Neutrophil (primary cell): ENCODE results near the gene DST.

Source experiments
- H3K27ac ChIP-seq: fragments of 200-600 bp; sonication (generic); 2 replicates; pipeline ENCODE4 v1.5.1; 2016; ENCODE audit warnings: mild to moderate bottlenecking, moderate library complexity
- H3K27me3 ChIP-seq: fragments of 200-600 bp; sonication (generic); 2 replicates; pipeline ENCODE4 v1.6.0; 2016; ENCODE audit warnings: mild to moderate bottlenecking
- H3K36me3 ChIP-seq: fragments of 200-600 bp; sonication (generic); 2 replicates; pipeline ENCODE4 v1.5.1; 2017
- H3K4me1 ChIP-seq, 2 experiments: fragments of 200-600 bp in 1 of 2; sonication (generic) in 1 of 2; 1 replicate in 1 of 2; 2 replicates in 1 of 2; pipeline versions ENCODE4 v1.5.1 to v1.6.1; 2013 to 2016; ENCODE audit warnings: low read depth in 1 of 2, low read length in 1 of 2, mild to moderate bottlenecking in 1 of 2, moderate library complexity in 1 of 2; ENCODE audit not compliant: control insufficient read depth in 1 of 2, insufficient read depth in 1 of 2
- H3K4me3 ChIP-seq, 2 experiments: fragments of 200-600 bp in 1 of 2; sonication (generic) in 1 of 2; 1 replicate in 1 of 2; 2 replicates in 1 of 2; pipeline ENCODE4 v1.5.1; 2013 to 2016; ENCODE audit warnings: low read depth in 1 of 2, low read length in 1 of 2, mild to moderate bottlenecking in 1 of 2, moderate library complexity in 1 of 2
- H3K9me3 ChIP-seq: fragments of 200-600 bp; sonication (generic); 2 replicates; pipeline ENCODE4 v1.5.1; 2016
- CTCF ChIP-seq: fragments of 200-600 bp; sonication (generic); IDR thresholded peaks from 2 replicates; pipeline ENCODE4 v1.5.1; 2016; ENCODE audit warnings: antibody characterized with exemption

The DST gene

DNA sequence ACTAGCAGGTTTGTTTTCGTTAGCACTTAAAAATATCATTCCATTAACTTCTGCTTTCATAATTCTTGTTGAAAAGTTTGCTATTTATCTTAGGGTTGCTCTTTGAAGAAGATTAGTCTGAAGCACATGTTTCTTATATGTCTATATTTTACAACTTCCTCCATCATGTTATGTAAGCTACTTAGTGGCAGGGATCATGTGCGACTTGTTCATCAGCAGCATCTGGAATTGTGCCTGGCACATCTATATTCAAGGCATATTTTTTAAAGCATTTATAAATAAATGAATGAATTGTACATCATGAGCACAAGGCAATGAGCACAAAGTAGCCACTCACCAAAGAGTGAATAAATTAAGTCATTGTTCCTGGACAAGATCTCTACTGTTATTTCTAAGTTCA, 208.1 kb downstream of the DST start:
- Histone ChIP-seq H3K4me1 (no peaks in the 10 kb centered on the region), H3K36me3 (no peaks in the 10 kb centered on the region), H3K4me3 (no peak overlapping the region), H3K27ac (no peak overlapping the region), H3K27me3 (no peaks in the 10 kb centered on the region), H3K9me3 (no peaks in the 10 kb centered on the region)
- no peak for TF ChIP-seq CTCF

DNA sequence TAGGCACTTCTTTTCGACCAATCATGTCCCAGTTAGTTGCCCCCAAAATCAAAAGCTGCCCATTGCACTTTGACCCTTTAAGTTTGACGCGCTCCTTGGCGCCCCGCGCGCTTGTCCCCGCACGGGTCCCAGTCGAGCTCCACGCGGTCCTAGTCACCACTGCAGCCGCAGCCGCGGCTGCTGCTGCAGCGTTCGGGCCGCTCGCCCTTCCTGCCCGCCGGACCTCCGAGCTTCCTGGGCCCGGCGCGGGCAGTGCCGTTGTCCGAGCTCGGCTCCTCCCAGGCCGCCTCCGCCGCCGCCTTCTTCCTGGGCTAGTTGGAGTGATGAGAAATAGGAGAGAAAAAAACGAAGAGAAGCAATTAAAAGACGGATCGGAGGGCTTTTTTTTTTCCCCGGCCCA, 209.6 kb downstream of the DST start:
- TF ChIP-seq CTCF, result no peak
- Histone ChIP-seq H3K4me1 (no peaks in the 10 kb centered on the region), H3K36me3 (no peaks in the 10 kb centered on the region)

DNA sequence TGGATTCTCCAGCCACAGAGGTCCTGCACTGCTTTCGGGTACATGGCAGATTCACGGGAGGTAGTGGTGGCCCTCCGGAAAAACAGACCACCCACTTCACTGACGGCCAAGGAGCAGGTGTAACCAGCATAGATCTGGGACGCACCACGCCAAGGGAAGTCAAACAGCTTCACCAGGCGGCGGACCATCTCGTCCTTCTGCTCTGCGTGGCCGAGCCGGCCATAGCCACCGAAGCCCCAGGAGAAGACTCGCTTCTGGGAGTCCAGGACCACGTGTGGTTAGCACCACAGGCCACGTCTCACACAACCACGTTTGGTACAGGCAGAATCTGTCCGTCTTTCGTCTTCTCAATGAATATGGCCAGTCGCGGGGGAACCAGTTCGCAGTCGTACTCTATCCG, 210.5 kb downstream of the DST start:
- H3K36me3 ChIP-seq, result no peaks in the 10 kb centered on the region

More for the DNA sequence above, 209.6 kb downstream of the DST start:
- Histone ChIP-seq H3K4me3 (no peak overlapping the region), H3K27ac (no peak overlapping the region), H3K27me3 (no peaks in the 10 kb centered on the region), H3K9me3 (no peaks in the 10 kb centered on the region)

DNA sequence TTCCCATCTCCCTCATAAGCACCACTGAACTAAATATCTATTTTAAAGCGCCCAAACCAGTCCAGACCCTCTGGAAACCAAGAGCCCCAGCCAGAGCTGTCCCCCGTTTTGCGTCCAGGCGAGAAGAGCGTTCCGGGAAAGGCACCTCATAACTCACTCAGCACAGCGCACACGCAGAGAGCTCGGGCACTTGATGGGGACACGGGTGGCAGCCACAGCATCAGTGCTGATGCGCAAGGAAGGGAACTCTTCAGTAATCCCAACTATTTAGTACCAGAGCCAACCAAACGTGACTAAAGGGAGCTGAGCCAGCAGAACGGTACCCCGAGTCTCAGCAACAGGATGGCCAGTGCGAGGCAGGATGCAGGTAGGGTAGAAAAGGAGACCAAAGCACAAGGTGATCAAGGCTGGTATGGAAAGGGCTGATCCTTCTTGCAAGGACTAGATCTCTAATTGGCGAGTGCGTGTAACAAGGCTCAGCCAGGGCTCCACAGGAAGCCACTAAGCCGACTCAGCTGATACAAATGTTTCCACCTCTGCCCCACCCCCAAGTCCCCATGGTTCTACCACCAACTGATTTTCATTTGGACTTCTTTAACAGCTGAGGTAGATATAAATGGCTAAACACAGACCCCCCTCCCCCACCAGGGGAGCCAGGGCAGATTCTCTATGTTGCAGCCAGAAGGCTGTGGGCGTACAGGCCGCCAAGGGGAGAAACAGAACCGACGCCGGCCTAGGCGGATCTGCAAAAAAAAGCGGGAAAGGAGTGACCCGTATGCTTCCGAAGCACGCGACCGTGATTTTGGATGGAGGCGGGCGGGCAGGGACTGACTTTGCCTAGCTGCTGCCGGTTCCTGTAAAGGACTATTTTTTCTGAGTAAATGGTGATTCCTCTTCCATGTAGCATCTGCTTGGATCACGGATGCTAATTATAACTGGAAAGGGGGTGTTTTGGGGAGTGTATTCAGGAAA, 211.8 kb downstream of the DST start:
- no peak overlapping the region for H3K4me3 ChIP-seq
- TF ChIP-seq CTCF, result no peak

More for the DNA sequence above, 210.5 kb downstream of the DST start:
- Histone ChIP-seq H3K4me1 (no peaks in the 10 kb centered on the region), H3K9me3 (no peaks in the 10 kb centered on the region), H3K27ac (no peak overlapping the region), H3K4me3 (no peak overlapping the region), H3K27me3 (no peaks in the 10 kb centered on the region)
- no peak for TF ChIP-seq CTCF

DNA sequence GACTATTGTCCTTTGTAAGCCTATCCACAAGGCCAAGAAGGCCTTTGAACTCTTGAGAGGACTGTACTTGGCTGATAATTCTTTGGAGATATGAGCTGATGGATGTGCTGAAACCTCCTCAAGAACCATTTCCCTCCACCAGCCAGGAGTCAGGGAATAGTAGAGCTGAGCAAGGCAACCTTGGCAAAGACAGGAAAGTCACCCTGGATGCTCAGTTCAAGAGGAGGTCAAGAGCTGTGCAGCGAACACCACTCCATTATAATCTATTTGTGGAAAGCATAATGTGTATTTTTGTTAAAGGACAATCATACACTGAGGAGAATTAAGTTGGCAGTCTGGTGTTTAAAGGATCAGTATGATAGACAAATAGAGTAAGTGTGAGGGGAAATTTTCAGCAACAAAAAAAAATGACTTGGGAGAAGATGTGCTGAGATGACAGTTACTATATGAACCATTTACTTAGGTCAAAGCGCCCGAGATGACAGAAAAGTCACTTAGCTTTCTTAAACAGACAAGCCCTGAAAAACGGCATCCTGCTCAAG, 218.1 kb downstream of the DST start:
- Histone ChIP-seq H3K27ac (no peak overlapping the region), H3K4me1 (no peaks in the 10 kb centered on the region), H3K9me3 (no peaks in the 10 kb centered on the region), H3K36me3 (no peaks in the 10 kb centered on the region), H3K27me3 (no peaks in the 10 kb centered on the region), H3K4me3 (no peak overlapping the region)
- TF ChIP-seq CTCF, result no peak

More for the DNA sequence above, 211.8 kb downstream of the DST start:
- Histone ChIP-seq H3K4me1 (no peaks in the 10 kb centered on the region), H3K27ac (no peak overlapping the region), H3K36me3 (no peaks in the 10 kb centered on the region), H3K9me3 (no peaks in the 10 kb centered on the region), H3K27me3 (no peaks in the 10 kb centered on the region)
